ENCODE measurements around the gene SHCBP1.

SHCBP1 gene

DNA sequence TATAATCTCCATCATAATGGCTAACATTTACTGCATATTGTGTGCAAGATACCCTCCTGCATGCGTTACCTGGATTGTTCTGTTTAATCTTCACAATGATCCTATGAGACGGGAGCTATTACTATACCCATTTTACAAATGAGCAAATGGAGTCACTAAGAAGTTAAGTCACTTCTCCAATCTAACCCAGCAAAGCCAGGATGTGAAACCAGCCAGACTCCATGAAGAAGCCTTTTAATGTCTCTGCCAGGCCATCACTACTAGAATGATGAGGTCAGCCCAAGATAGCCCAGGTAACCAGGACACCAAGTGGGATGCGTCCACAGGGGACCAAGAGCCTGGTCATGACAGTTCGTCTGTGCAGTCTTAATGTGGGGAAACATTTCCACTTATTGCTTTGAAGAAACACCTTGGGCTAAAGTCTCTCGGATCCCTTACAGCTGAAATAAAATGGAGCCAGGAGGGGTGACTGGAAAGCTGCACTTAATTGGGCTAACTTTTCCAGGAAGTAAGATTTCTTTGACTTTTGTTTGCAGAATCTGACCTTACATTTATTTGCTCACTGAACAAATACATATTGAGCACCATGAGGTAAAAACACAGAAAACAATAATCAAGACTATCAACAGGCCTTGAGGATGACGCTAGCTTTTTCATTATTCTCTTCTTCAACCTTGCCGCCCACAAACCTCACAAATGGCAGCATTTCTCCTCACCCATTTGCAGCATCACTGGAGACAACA is 926 bp upstream of the SHCBP1 start:
- CTCF ChIA-PET, result interaction anchor here (1.1 to 2.2 kb wide), 4 partner anchors 11 to 232 kb away, joined by 3 to 8 read pairs (median 4); no protein-coding TSS in a partner anchor
- no peak for DNase-seq (ENCODE audit: extremely low spot score)
- POLR2A ChIA-PET, result no interaction called here
- TF ChIP-seq CTCF (IDR thresholded peaks at IDR 0.05; ENCODE audit: control extremely low read depth, extremely low read depth, low read depth, missing control alignments), result no peak

DNA sequence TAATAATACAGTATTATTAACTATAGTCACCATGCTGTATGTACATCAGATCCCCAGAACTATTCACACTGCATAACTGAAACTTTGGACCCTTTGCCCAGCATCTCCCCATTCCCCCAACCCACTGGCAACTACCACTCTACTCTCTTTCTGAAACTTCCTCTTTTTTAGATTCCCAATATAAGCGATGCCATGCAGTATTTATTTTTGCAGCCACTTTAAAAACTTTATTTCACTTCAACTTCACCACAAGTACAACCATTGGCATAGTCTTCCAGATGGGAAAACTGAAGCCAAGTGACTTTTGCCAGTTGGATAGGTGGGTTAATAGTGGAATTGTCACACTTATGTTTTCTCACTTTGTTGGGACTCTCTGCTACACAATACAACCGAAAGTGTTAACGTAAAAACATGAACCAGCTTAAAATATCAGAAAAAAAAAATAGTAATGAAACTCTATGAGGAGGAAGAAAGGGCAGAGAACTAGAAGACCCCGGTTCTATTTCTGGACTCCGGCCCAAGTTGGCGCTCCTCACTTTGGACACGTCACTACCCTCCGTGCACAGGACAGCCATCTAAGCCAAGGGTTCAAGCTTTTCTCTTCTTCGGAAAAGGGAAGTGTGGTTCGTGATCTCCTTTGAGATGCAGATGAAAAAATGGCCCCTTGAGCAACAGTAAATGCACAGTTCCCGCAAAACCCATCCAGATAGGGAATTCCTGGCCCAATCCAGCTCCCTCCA is 743 bp downstream of the SHCBP1 start:
- ChIA-PET POLR2A (no interaction called here), CTCF (interaction anchor here (0.8 to 2.2 kb wide), 3 partner anchors 9 to 234 kb away, joined by 3 to 8 read pairs (median 5); no protein-coding TSS in a partner anchor)
- TF ChIP-seq CTCF (IDR thresholded peaks at IDR 0.05; ENCODE audit: control extremely low read depth, extremely low read depth, low read depth, missing control alignments), result no peak
- peak; percentile 40 for DNase-seq (ENCODE audit: extremely low spot score)

DNA sequence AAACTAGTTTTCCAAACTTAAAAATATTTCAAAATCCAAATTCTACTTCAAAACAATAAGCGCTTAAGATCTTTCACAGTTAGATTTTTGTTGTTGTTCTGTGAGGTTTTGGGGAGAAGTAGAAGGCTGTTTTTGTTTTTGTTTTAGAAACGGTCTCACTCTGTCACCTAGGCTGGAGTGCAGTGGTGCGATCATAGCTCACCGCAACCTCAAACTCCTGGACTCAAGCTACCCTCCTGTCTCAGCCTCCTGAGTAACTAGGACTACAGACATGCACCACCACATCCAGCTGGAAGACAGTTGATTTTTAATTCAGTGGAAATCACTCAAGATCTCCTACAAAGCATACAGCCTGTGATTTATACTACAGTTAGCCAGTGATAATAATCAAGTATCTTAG is 2.7 kb downstream of the SHCBP1 start:
- no peak for TF ChIP-seq CTCF (IDR thresholded peaks at IDR 0.05; ENCODE audit: control extremely low read depth, extremely low read depth, low read depth, missing control alignments)
- ChIA-PET CTCF (interaction anchor here (1.0 kb wide), 1 partner anchor 40 kb away, joined by 3 read pairs; no protein-coding TSS in a partner anchor), POLR2A (no interaction called here)
- DNase-seq (ENCODE audit: extremely low spot score), result no peak

DNA sequence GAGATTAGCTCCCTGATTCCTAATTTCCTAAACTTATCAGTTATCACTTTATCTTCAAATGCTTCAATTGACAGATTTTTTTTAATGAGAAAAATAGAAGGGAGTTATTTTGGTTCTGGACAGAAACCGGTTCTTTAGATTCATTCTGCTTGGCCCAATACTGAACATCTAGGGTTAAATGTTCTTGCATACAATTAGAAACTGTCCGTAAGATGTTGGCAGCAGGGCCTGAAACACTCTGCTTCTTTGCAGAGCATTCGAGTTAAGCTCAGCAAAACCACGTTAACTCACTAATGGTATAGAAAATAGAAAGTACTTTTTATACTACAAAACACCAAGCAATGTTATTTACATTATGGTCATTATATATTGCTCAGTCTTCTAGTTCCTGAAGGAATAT is 7.2 kb downstream of the SHCBP1 start:
- ChIA-PET CTCF (interaction anchor here (1.2 to 2.4 kb wide), 4 partner anchors 9 to 60 kb away, joined by 3 to 8 read pairs (median 4); no protein-coding TSS in a partner anchor), POLR2A (no interaction called here)
- TF ChIP-seq CTCF (IDR thresholded peaks at IDR 0.05; ENCODE audit: control extremely low read depth, extremely low read depth, low read depth, missing control alignments), result no peak
- DNase-seq (ENCODE audit: extremely low spot score), result no peak

GRCh38 chr16:46613352-46613751 is 7.8 kb downstream of the SHCBP1 start:
- POLR2A ChIA-PET, result no interaction called here
- TF ChIP-seq CTCF (IDR thresholded peaks at IDR 0.05; ENCODE audit: control extremely low read depth, extremely low read depth, low read depth, missing control alignments), result no peak
- no peak for DNase-seq (ENCODE audit: extremely low spot score)
- CTCF ChIA-PET, result interaction anchor here (0.7 to 2.4 kb wide), 5 partner anchors 9 to 60 kb away, joined by 3 to 8 read pairs (median 4); no protein-coding TSS in a partner anchor

GRCh38 chr16:46612121-46612520 is 9.1 kb downstream of the SHCBP1 start:
- ChIA-PET POLR2A (no interaction called here), CTCF (interaction anchor here (1.2 kb wide), 1 partner anchor 12 kb away, joined by 3 read pairs; no protein-coding TSS in a partner anchor)
- DNase-seq (ENCODE audit: extremely low spot score), result peak; percentile 37
- no peak for TF ChIP-seq CTCF (IDR thresholded peaks at IDR 0.05; ENCODE audit: control extremely low read depth, extremely low read depth, low read depth, missing control alignments)
